Neural cell (in vitro differentiated cells): ENCODE results near the gene SLC4A4. TPM values are rescaled to one million over a fixed set of nuclear protein-coding genes. Genes with fewer than 3 reads are reported as not detected.

Experiments used
- H2AFZ ChIP-seq: fragments of 200-600, 300-800 bp; sonication (generic), shearing (Covaris generic); 2 replicates; pipeline ENCODE4 v1.6.0; 2014; ENCODE audit warnings: low read depth, mild to moderate bottlenecking, antibody characterized with exemption, low read length, moderate library complexity
- H3F3A ChIP-seq: fragments of 200-600 bp; shearing (Covaris generic); 2 replicates; pipeline ENCODE4 v1.6.1; 2016; ENCODE audit warnings: mild to moderate bottlenecking, moderate library complexity, mixed read lengths, antibody characterized with exemption, low read length; ENCODE audit not compliant: insufficient read depth, poor library complexity, severe bottlenecking
- H3K27ac ChIP-seq: fragments of 200-600, 300-800 bp; sonication (generic), shearing (Covaris generic); 2 replicates; pipeline ENCODE4 v1.5.1; 2014; ENCODE audit warnings: mild to moderate bottlenecking, low read length, moderate library complexity
- H3K27me3 ChIP-seq: fragments of 300-800, 200-600 bp; sonication (generic), shearing (Covaris generic); 2 replicates; pipeline ENCODE4 v1.6.0; 2014; ENCODE audit warnings: mild to moderate bottlenecking, low read depth, low read length, moderate library complexity; ENCODE audit not compliant: insufficient read depth
- H3K36me3 ChIP-seq: fragments of 300-800, 200-600 bp; sonication (generic), shearing (Covaris generic); 2 replicates; pipeline ENCODE4 v1.5.1; 2014; ENCODE audit warnings: mild to moderate bottlenecking, antibody characterized with exemption, low read length, moderate library complexity; ENCODE audit not compliant: insufficient read depth
- H3K4me2 ChIP-seq: fragments of 300-800, 200-600 bp; sonication (generic), shearing (Covaris generic); 2 replicates; pipeline ENCODE4 v1.6.0; 2014; ENCODE audit warnings: mild to moderate bottlenecking, low read length
- H3K4me3 ChIP-seq: fragments of 300-800, 200-600 bp; sonication (generic), shearing (Covaris generic); 2 replicates; pipeline ENCODE4 v1.5.1; 2014; ENCODE audit warnings: mild to moderate bottlenecking, low read length, moderate library complexity
- H3K79me2 ChIP-seq: fragments of 200-600 bp; shearing (Covaris generic); replicated peaks from 2 replicates; pipeline ENCODE4 v1.6.0; 2014; ENCODE audit warnings: mild to moderate bottlenecking, low read length, moderate library complexity; ENCODE audit not compliant: insufficient read depth
- H3K9ac ChIP-seq: fragments of 300-800, 200-600 bp; sonication (generic), shearing (Covaris generic); 2 replicates; pipeline ENCODE4 v1.6.1; 2016; ENCODE audit warnings: mild to moderate bottlenecking, low read length, mixed read lengths
- H3K9me2 ChIP-seq: fragments of 200-600 bp; shearing (Covaris generic); 2 replicates; pipeline ENCODE4 v1.6.1; 2016; ENCODE audit warnings: mild to moderate bottlenecking, low read length, mixed read lengths; ENCODE audit not compliant: insufficient read depth
- H3K9me3 ChIP-seq: fragments of 200-600, 300-800 bp; sonication (generic), shearing (Covaris generic); 2 replicates; pipeline ENCODE4 v1.6.1; 2016; ENCODE audit warnings: mild to moderate bottlenecking, mixed run types, low read length, moderate library complexity, mixed read lengths
- H4K20me1 ChIP-seq: fragments of 200-600 bp; shearing (Covaris generic); 2 replicates; pipeline ENCODE4 v1.6.1; 2016; ENCODE audit warnings: mild to moderate bottlenecking, mixed run types; ENCODE audit not compliant: insufficient read depth
- CTCF ChIP-seq: fragments of 450-650 bp; IDR thresholded peaks from 2 replicates; pipeline ENCODE4 v1.5.1; 2014; ENCODE audit warnings: antibody characterized with exemption, mild to moderate bottlenecking, moderate library complexity; ENCODE audit not compliant: poor library complexity, severe bottlenecking
- EP300 ChIP-seq: fragments of 450-650 bp; conservative IDR thresholded peaks from 2 replicates; pipeline ENCODE4 v1.6.1; 2014; ENCODE audit warnings: antibody characterized with exemption, mild to moderate bottlenecking, moderate library complexity; ENCODE audit not compliant: poor library complexity, severe bottlenecking
- EZH2 ChIP-seq: fragments of 200-600, 300-800 bp; shearing (Covaris generic), sonication (generic); IDR thresholded peaks from 2 replicates; pipeline ENCODE4 v1.6.1; 2014; ENCODE audit warnings: antibody characterized with exemption, low read length, borderline replicate concordance, mild to moderate bottlenecking; ENCODE audit not compliant: insufficient read depth, poor library complexity, severe bottlenecking
- MXI1 ChIP-seq: fragments of 450-650 bp; conservative IDR thresholded peaks from 2 replicates; pipeline ENCODE4 v1.6.1; 2014; ENCODE audit warnings: antibody characterized with exemption, mild to moderate bottlenecking; ENCODE audit not compliant: poor library complexity, severe bottlenecking
- POLR2AphosphoS5 ChIP-seq: IDR thresholded peaks from 2 replicates; pipeline ENCODE4 v1.6.1; 2012
- RAD21 ChIP-seq: fragments of 450-650 bp; conservative IDR thresholded peaks from 2 replicates; pipeline ENCODE4 v1.6.1; 2014; ENCODE audit warnings: antibody characterized with exemption, mild to moderate bottlenecking, moderate library complexity
- REST ChIP-seq: IDR thresholded peaks from 2 replicates; pipeline ENCODE4 v1.6.1; 2012; ENCODE audit warnings: borderline replicate concordance
- SMC3 ChIP-seq: fragments of 450-650 bp; conservative IDR thresholded peaks from 2 replicates; pipeline ENCODE4 v1.6.1; 2014; ENCODE audit warnings: antibody characterized with exemption, mild to moderate bottlenecking, moderate library complexity; ENCODE audit not compliant: poor library complexity
- TAF1 ChIP-seq: IDR thresholded peaks from 2 replicates; pipeline ENCODE4 v1.6.1; 2012; ENCODE audit warnings: low read depth
- polyA plus RNA-seq: library from polyadenylated mRNA; depleted of rRNA; stranded (reverse); fragments of >200 nt; gene quantifications from 2 replicates; pipeline ENCODE4 v1.2.3, GENCODE V29; 2014

The SLC4A4 gene
- polyA plus RNA-seq, 1 donor from 2014 or later = 9.2 TPM

- Histone ChIP-seq H3K27ac (no peak overlapping the region), H3K79me2 (no peaks in the 10 kb centered on the region), H3K4me3 (no peak overlapping the region), H3K9ac (no peak overlapping the region), H2AFZ (no peak overlapping the region), H3K9me3 (no peaks in the 10 kb centered on the region), H3F3A (no peaks in the 10 kb centered on the region), H3K9me2 (no peaks in the 10 kb centered on the region), H3K4me2 (no peak overlapping the region), H3K27me3 (no peaks in the 10 kb centered on the region), H3K36me3 (no peaks in the 10 kb centered on the region), H4K20me1 (no peaks in the 10 kb centered on the region)
- no peak for TF ChIP-seq POLR2AphosphoS5
- no peak for TF ChIP-seq CTCF
- no peak for TF ChIP-seq REST
- TF ChIP-seq SMC3 = no peak
- TF ChIP-seq TAF1 = no peak
- TF ChIP-seq EZH2 = no peak
- no peak for TF ChIP-seq EP300
- TF ChIP-seq MXI1 = no peak
- no peak for TF ChIP-seq RAD21
Observed at GRCh38 chr4:71469541-71469940, 130.7 kb downstream of the SLC4A4 start.

- Histone ChIP-seq H3K79me2 (no peaks in the 10 kb centered on the region), H3K36me3 (no peaks in the 10 kb centered on the region), H3K4me3 (peak overlapping the region; percentile 21), H3F3A (no peaks in the 10 kb centered on the region), H3K27ac (peak overlapping the region; percentile 40), H2AFZ (no peak overlapping the region), H3K4me2 (no peak overlapping the region), H3K9ac (no peak overlapping the region), H3K27me3 (no peaks in the 10 kb centered on the region), H3K9me2 (no peaks in the 10 kb centered on the region), H4K20me1 (no peaks in the 10 kb centered on the region), H3K9me3 (no peaks in the 10 kb centered on the region)
- TF ChIP-seq TAF1 (no peak), REST (peak; percentile 31), POLR2AphosphoS5 (peak; percentile 71), EP300 (peak; percentile 76), SMC3 (no peak)
Observed at GRCh38 chr4:71470524-71470923, 131.7 kb downstream of the SLC4A4 start.
